HUES6 (cell line): ENCODE measurements around the gene PPP1R1B.

Source experiments
- H3K27ac ChIP-seq: 2 replicates; pipeline ENCODE4 v1.7.0; 2013; ENCODE audit warnings: low read depth, mild to moderate bottlenecking, low read length, inconsistent platforms
- H3K27me3 ChIP-seq: 2 replicates; pipeline ENCODE4 v1.6.1; 2013; ENCODE audit warnings: low read length; ENCODE audit not compliant: control insufficient read depth, insufficient read depth
- H3K36me3 ChIP-seq: 2 replicates; pipeline ENCODE4 v1.6.1; 2013; ENCODE audit warnings: low read length; ENCODE audit not compliant: control insufficient read depth, insufficient read depth
- H3K4me1 ChIP-seq: 2 replicates; pipeline ENCODE4 v1.6.1; 2013; ENCODE audit warnings: low read length; ENCODE audit not compliant: control insufficient read depth, insufficient read depth
- H3K4me3 ChIP-seq: 2 replicates; pipeline ENCODE4 v1.5.1; 2013; ENCODE audit warnings: low read depth, low read length
- H3K9ac ChIP-seq: one replicate; pipeline ENCODE4 v1.6.1; 2013; ENCODE audit warnings: mild to moderate bottlenecking, low read length
- H3K9me3 ChIP-seq: 2 replicates; pipeline ENCODE4 v1.6.1; 2013; ENCODE audit warnings: low read depth, low read length; ENCODE audit not compliant: control insufficient read depth, insufficient read depth

The PPP1R1B gene

DNA sequence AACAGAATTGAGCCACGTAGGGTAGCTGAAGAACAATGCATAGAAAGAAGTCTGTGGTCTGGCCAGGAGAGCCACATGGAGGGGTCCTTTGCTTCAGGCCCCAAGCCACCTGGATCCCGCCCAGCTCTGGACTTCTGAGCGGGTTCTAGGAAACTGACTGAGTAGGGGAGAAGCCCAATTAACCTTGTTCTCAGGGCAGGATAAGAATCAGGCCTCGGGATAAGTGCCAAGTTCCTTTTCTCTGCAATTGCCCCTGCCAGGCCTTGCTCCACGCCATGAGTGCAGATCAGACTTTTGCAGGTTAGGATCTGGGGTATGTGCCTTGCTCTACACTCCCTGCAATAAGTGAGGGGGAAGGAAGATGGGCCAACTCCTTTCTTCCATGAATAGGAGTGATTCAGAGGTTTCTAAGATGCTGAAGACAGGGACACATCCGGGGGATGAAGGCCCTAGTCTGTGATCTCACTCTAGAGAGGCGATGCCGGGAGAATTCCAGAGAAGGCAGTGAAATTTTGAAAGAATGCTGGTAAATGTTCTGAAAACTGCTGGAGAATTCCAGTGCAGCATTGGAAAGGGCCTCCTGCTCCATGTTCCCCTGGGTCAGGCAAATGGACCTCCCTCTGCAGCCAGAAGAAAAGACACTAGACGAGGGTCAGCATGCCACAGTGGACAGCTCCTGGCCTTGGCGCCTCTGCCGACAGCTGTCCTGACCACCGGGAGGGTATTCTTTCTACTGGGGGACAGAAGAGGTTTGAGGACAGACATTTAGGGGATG lies 24.8 kb upstream of the PPP1R1B start:
- no peak overlapping the region for H3K9ac ChIP-seq
- no peaks in the 10 kb centered on the region for H3K9me3 ChIP-seq
- peaks cover 100% of the 10 kb centered on the region for H3K27me3 ChIP-seq
- peaks cover 42% of the 10 kb centered on the region for H3K4me1 ChIP-seq
- H3K27ac ChIP-seq: no peak overlapping the region
- no peak overlapping the region for H3K4me3 ChIP-seq
- no peaks in the 10 kb centered on the region for H3K36me3 ChIP-seq

DNA sequence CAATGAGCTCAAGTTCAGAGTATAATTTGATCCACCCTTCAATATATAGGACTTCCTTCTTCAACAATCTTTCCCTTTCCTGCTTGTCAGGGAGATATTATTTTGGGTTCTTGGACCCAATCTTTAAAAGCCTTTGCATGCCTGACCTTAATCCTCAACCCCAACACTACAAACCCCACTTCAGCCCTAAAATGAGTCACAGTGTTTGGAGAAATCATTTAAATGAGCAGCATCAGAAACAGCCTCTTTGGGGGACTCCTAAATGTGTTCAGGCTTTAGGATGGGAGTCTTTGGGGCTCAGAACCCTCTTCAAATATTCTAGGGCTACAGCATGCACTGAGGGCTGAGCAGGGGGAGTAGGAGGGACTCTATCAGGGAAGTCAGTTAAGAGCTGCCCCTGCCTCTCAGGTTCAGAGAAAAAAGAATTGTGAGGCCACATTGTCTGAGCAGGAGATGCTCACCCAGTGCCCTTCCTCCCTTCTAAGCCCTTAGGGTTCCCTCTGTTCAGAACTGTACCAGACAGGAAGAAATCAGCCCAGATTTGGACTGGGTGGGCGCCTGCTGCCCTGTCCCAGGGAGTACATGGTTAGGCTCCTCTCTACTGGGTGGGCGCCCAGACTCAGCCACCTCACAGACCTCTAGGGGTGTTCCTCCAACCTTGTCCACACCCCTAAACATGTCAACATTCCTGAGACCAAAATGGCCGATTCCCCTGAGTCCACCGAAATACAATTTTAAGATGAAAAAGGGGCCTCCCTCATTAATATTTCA lies 24.0 kb upstream of the PPP1R1B start:
- no peak overlapping the region for H3K4me3 ChIP-seq
- no peak overlapping the region for H3K27ac ChIP-seq
- H3K27me3 ChIP-seq: peaks cover 100% of the 10 kb centered on the region
- peaks cover 42% of the 10 kb centered on the region for H3K4me1 ChIP-seq
- no peaks in the 10 kb centered on the region for H3K36me3 ChIP-seq
- no peaks in the 10 kb centered on the region for H3K9me3 ChIP-seq
- H3K9ac ChIP-seq: no peak overlapping the region

DNA sequence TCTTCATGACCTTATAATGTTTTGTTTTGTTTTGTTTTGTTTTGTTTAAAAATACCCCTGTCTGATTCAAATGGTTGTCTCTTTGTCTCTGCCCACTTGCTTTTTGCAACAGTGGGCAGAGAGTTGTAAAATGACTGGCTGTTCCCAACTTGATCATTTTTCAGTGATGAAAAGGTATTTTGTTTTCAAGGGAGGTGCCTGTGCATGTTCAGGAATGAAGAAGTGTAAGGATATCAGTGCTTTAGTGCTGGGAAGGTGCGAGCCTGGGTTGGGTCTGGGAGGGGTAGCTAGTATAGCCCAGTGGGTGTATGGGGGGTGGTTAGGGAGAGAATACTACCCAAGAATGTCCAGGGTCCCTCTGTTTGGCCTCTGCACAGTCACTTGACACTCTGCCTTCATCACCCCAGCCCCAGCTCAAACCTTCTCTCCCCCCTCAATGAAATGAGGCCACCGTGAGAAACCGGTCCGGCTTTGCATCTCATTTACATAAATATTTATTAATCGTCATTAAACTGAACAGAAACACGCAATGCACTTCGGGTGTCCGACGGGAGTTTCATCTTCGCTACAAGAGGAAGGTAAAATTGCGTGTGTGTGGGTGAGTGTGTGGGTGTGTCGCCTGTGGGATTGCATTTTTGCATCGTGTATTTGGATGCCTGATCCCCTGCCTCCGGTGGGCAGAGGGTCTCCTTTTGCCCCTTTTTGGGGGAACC lies 23.3 kb upstream of the PPP1R1B start:
- Histone ChIP-seq H3K27me3 (peaks cover 100% of the 10 kb centered on the region), H3K9ac (no peak overlapping the region)

DNA sequence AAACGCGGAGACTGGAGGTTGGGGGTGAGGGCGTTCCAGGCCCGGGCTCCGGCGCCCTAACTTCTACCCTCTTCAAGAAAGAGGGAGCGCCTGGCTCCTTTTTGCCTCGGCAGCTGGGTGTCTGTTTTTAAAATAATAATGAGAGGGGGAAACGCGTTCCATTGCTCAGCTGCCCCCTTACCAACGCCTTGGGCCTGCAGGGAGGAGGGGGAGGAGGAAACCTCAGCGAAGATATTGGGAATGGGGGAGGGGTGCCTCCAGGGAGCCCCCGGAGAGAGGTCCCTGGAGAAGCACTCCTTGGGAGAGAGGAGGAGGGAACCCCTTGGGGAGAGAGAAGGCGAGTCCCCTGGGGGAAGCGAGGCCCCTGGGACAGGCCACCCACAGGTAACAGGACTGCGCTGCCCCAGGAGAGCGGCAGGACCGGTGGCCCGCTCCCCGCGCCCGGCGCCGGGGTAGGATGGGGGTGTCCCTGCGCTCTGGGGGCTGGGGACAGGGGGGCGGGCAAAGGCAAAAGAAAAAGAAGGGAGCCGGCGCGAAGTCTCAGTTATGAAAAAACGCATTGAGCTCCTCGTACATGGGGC lies 21.8 kb upstream of the PPP1R1B start:
- peak overlapping the region; percentile 53 for H3K4me3 ChIP-seq
- H3K36me3 ChIP-seq: no peaks in the 10 kb centered on the region
- H3K9me3 ChIP-seq: no peaks in the 10 kb centered on the region
- no peak overlapping the region for H3K9ac ChIP-seq
- peaks cover 35% of the 10 kb centered on the region for H3K4me1 ChIP-seq
- peaks cover 100% of the 10 kb centered on the region for H3K27me3 ChIP-seq
- no peak overlapping the region for H3K27ac ChIP-seq

More for the DNA sequence above, 23.3 kb upstream of the PPP1R1B start:
- no peak overlapping the region for H3K27ac ChIP-seq
- H3K36me3 ChIP-seq: no peaks in the 10 kb centered on the region
- H3K9me3 ChIP-seq: no peaks in the 10 kb centered on the region
- H3K4me3 ChIP-seq: peak overlapping the region; percentile 24
- peaks cover 42% of the 10 kb centered on the region for H3K4me1 ChIP-seq

DNA sequence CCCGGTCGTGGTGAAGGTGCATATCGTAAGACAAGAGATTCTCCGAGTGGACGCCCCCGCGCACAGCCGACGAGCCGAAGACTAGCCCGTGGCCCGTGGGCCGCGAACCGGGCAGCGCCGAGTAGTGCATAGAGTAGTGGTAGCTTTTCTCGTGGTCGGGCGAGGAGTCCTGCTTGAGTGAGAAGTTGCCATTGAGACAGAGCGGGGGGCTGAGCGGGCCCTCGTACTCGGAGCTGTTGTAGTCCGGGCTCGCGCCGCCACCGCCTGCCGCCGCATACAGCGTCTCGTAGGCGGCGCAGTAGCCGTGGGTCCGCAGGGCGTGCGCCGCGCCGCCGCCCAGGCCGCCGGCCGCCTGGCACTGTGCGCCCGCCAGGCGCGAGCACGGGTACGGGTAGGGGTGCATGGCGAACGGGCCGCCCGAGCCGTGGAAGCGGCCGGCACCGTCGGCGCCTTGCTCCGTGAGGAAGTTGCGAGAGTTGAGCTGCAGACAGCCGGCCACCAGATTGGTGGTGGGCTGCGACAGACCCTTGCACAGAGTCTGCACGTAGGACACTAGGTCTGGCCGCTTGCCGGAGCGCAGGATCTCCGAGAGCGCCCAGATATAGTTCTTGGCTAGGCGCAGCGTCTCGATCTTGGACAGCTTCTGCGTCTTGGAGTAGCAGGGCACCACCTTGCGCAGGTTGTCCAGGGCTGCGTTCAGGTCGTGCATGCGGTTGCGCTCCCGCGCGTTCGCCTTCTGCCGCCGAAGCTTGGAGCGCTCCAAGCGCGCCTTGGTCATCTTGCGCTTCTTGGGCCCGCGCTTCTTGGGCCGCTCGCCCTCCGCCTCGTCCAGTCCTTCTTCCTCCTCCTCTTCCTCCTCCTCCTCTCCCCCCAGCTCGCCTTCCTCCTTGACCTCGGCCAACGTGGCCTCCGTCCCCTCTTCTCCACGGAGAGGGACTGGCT lies 21.0 kb upstream of the PPP1R1B start:
- H3K27ac ChIP-seq: no peak overlapping the region
- peaks cover 32% of the 10 kb centered on the region for H3K4me1 ChIP-seq
- H3K9ac ChIP-seq: no peak overlapping the region
- no peaks in the 10 kb centered on the region for H3K36me3 ChIP-seq
- H3K9me3 ChIP-seq: no peaks in the 10 kb centered on the region
- peak overlapping the region; percentile 53 for H3K4me3 ChIP-seq
- H3K27me3 ChIP-seq: peaks cover 100% of the 10 kb centered on the region

DNA sequence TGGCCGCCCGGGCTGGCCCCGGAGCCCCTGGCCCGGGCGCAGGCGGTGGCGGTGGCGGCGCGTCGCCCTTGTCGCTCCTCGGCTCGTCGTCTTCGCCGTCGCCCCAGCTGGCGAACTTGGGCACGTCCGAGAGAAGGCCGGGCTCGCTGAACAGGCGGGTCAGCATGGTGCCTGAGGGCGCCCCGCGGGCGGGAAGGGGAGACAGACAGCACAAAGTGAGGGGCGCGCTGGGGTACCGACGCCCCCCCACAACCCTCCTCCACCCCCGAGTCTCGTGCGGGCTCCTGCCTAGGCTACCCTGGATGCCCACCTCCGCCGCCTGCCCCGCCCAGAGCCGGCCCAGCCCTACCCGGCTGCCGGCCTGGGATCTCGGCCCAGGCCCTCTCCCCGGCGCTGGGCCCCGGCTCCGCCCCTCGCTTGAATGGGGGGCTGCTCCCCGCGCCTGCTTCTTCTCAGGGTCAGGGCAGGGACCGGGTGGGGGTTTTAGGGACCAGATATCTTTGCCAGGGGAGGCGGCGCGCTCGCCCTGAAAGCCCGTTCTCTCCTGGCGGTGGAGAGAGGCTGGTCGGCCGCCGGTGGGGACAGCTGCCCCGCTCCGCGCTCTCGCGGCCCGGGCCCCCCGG lies 20.2 kb upstream of the PPP1R1B start:
- peaks cover 100% of the 10 kb centered on the region for H3K27me3 ChIP-seq
- no peak overlapping the region for H3K9ac ChIP-seq
- no peaks in the 10 kb centered on the region for H3K36me3 ChIP-seq
- peak overlapping the region; percentile 53 for H3K4me3 ChIP-seq
- peaks cover 24% of the 10 kb centered on the region for H3K4me1 ChIP-seq
- no peaks in the 10 kb centered on the region for H3K9me3 ChIP-seq
- no peak overlapping the region for H3K27ac ChIP-seq

DNA sequence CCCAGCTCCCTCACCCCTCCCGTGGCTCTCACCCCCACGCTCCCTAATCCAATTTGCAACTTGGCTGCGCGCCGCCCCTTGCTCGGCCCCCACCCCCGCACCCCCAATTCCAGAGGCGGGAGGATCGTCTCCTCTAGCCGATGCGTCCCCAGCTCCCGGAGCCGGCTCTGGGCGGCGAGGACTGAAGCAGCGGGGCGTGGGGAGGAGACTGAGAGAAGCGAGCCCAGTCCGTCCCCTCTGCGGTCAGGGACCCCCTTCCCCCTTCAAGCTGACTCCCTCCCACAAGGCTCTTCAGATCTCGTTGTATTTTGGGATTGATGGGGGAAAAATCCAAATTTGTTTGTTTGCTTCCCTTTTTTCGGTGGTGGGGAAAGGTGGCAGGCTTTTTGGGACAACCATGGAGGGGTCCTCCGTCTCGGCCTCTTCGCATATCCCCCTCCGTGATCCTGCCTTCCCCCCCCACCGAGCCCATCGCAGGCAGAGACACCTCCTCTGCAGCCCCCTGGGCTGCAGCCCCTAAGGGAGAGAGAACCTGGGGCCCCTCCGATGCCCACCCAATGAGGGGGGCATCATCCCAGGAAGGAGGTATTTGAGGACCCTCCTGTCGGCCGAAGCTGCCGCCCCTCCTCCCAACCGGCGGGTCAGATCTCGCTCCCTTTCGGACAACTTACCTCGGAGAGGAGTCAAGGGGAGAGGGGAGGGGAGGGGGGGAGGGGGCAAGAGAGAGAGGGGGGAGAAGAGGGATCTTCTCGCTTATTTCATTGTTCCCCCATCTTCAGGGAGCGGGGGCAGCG lies 19.5 kb upstream of the PPP1R1B start:
- no peaks in the 10 kb centered on the region for H3K36me3 ChIP-seq
- H3K4me3 ChIP-seq: peak overlapping the region; percentile 53
- H3K27me3 ChIP-seq: peaks cover 100% of the 10 kb centered on the region

DNA sequence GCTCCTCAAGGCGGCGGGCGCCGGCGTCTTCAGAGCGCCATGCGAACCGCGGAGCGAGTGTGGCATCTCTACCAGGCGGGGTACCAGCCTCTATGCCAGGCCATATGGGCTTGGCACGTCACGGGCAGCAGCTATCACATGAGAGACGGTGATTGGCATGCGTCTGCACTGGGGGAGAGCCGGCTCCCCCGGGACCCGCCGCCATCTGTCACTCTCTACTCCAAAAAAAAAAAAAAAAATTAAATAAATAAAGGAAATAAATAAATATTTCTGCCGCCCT lies 19.0 kb upstream of the PPP1R1B start, which contains the start of gene NEUROD2:
TSS of gene NEUROD2 (minus strand) at position 70 of the 280 bp plus-strand sequence. CDS start 1,321 bp downstream, outside the sequence.
- H3K9me3 ChIP-seq: no peaks in the 10 kb centered on the region
- no peak within 1 kb of the TSS for H3K9ac ChIP-seq
- peaks cover 100% of the 10 kb centered on the region for H3K27me3 ChIP-seq
- H3K4me3 ChIP-seq: peak within 1 kb of the TSS; percentile 53
- H3K27ac ChIP-seq: no peak within 1 kb of the TSS
- H3K4me1 ChIP-seq: peaks cover 15% of the 10 kb centered on the region
- H3K36me3 ChIP-seq: no peaks in the 10 kb centered on the region

More for the DNA sequence above, 19.5 kb upstream of the PPP1R1B start:
- Histone ChIP-seq H3K9ac (no peak overlapping the region), H3K4me1 (peaks cover 17% of the 10 kb centered on the region), H3K27ac (no peak overlapping the region), H3K9me3 (no peaks in the 10 kb centered on the region)

DNA sequence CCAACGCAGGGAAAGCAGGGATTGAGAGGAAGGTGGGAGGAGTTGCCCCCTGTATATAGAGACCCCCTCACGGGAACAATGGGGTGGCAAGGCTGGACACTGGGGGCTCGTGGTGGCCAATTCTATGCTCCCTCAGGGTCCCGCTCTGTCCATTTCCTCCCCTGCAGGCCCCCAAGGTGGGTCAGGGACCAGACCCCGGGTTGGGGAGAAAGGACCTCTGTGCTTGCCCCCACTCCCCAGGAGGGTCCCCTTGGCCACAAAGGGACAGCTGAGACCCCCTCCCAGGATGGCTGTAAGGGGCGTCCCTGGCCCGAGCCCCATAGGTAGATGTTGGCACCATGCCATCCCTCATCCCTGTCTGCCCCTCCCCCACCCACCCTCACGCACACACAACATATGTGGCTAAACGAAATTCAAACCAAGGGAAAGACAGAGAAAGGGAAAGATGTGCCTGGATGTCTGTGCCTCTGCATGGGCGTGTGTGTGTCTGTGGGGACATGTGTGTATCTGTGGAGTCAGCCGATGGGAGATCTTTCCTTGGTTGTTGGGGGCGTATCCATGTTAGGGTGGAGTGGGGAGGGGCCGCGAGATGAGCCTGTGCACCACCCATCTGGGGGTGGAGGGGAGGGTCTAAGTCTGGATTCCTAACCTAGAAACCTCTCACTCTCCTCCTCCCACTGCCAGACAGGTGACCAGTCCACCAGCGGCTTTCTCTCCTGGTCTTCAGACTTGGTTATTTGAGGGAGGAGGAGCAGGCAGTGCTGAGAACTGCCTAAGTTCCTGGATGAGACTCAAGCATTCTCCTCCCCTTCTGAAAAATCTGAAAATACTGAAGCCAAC lies 18.4 kb upstream of the PPP1R1B start:
- Histone ChIP-seq H3K27me3 (peaks cover 100% of the 10 kb centered on the region), H3K9me3 (no peaks in the 10 kb centered on the region), H3K4me1 (peaks cover 14% of the 10 kb centered on the region), H3K36me3 (no peaks in the 10 kb centered on the region), H3K9ac (no peak overlapping the region), H3K27ac (no peak overlapping the region), H3K4me3 (no peak overlapping the region)
